K562 (cell line): ENCODE data around the gene MME. TPM values are rescaled to one million over a fixed set of nuclear protein-coding genes. Genes with fewer than 3 reads are reported as not detected.

ENCODE experiments used
- ATF1 ChIP-seq, 2 experiments: fragments of 450-650 bp in 1 of 2; IDR thresholded peaks; 2 replicates each; pipeline ENCODE4 v1.6.1; 2016; ENCODE audit warnings: missing compliant biosample characterization in 1 of 2, missing genetic modification characterization in 1 of 2
- ATF2 ChIP-seq: sonication (generic); formaldehyde crosslinking; IDR thresholded peaks from 2 replicates; pipeline ENCODE4 v1.8.1; 2022; ENCODE audit warnings: missing genetic modification reagents
- BRD9 ChIP-seq: fragments of 450-650 bp; IDR thresholded peaks from 2 replicates; pipeline ENCODE4 v1.6.1; 2018; ENCODE audit warnings: low read depth; ENCODE audit not compliant: partially characterized antibody
- CEBPG ChIP-seq, 3 experiments: fragments of 200-800 bp in 1 of 3; sonication (Bioruptor generic) in 1 of 3; sonication (generic) in 1 of 3; formaldehyde crosslinking in 1 of 3; IDR thresholded peaks in 2 of 3; conservative IDR thresholded peaks in 1 of 3; 2 replicates each; pipeline versions ENCODE4 v1.6.1 to v1.8.0; 2016 to 2022; ENCODE audit warnings: missing compliant biosample characterization in 2 of 3, missing genetic modification characterization in 2 of 3, mild to moderate bottlenecking in 1 of 3, missing genetic modification reagents in 1 of 3
- CLOCK ChIP-seq: fragments of 250-450 bp; sonication (Bioruptor Pico); IDR thresholded peaks from 2 replicates; pipeline ENCODE4 v1.4.0; 2020; ENCODE audit warnings: mild to moderate bottlenecking, moderate library complexity, borderline replicate concordance
- FOXA1 ChIP-seq: fragments of 450-650 bp; IDR thresholded peaks from 2 replicates; pipeline ENCODE4 v1.6.1; 2016; ENCODE audit warnings: mild to moderate bottlenecking, borderline replicate concordance
- HOXB6 ChIP-seq: fragments of 250-450 bp; sonication (Bioruptor Pico); IDR thresholded peaks from 2 replicates; pipeline ENCODE4 v1.5.1; 2022; ENCODE audit warnings: mild to moderate bottlenecking, borderline replicate concordance
- MAX ChIP-seq: sonication (generic); formaldehyde crosslinking; IDR thresholded peaks from 2 replicates; pipeline ENCODE4 v1.9.0; 2022; ENCODE audit warnings: mild to moderate bottlenecking, missing genetic modification reagents
- NFATC3 ChIP-seq: fragments of 450-650 bp; IDR thresholded peaks from 2 replicates; pipeline ENCODE4 v1.6.1; 2017; ENCODE audit warnings: mild to moderate bottlenecking
- RREB1 ChIP-seq: fragments of 250-450 bp; sonication (Bioruptor Pico); IDR thresholded peaks from 2 replicates; pipeline ENCODE4 v1.4.0; 2020
- SFPQ ChIP-seq: fragments of 200-400 bp; formaldehyde crosslinking; IDR thresholded peaks from 2 replicates; pipeline ENCODE4 v1.6.1; 2017; ENCODE audit warnings: mild to moderate bottlenecking, low read depth, low read length, moderate library complexity
- SP2 ChIP-seq: IDR thresholded peaks from 2 replicates; pipeline ENCODE4 v1.6.1; 2011; ENCODE audit warnings: mild to moderate bottlenecking, low read depth, low read length, moderate library complexity; ENCODE audit not compliant: poor library complexity, severe bottlenecking; ENCODE audit errors: extremely low read depth
- ZEB2 ChIP-seq: fragments of 450-650 bp; IDR thresholded peaks from 2 replicates; pipeline ENCODE4 v1.6.1; 2016
- ZNF134 ChIP-seq: fragments of 250-450 bp; sonication (Bioruptor Pico); conservative IDR thresholded peaks from 2 replicates; pipeline ENCODE4 v1.4.0; 2020
- ZNF24 ChIP-seq: fragments of 450-650 bp; IDR thresholded peaks from 2 replicates; pipeline ENCODE4 v1.6.1; 2016
- ZZZ3 ChIP-seq: fragments of 450-650 bp; IDR thresholded peaks from 2 replicates; pipeline ENCODE4 v1.6.1; 2016; ENCODE audit warnings: antibody characterized with exemption, mild to moderate bottlenecking, moderate library complexity
- polyA plus RNA-seq, 8 experiments: library from polyadenylated mRNA; depleted of rRNA in 4 of 8; stranded (reverse) in 5 of 8; unstranded in 3 of 8; fragments of >200 nt; fragmentation: Nextera tagmentation in 2 of 8; fragmentation: Illumina TruSeq in 1 of 8; extraction: Ambion mirVana in 2 of 8; extraction: Trizol in 1 of 8; gene quantifications; 2 replicates each; pipeline versions ENCODE4 v1.2.1 to v1.2.3, GENCODE V29; 2011 to 2014; ENCODE audit warnings: inconsistent platforms in 1 of 8, missing spikeins in 1 of 8
- total RNA-seq, 7 experiments: library from RNA; depleted of rRNA in 6 of 7; stranded (reverse); fragments of >200 nt in 6 of 7; fragmentation: Illumina TruSeq in 2 of 7; extraction: Trizol in 2 of 7; gene quantifications; 2 replicates each; pipeline versions ENCODE4 v1.2.1 to v1.2.3, GENCODE V29; 2011 to 2021; ENCODE audit warnings: low replicate concordance in 1 of 7

The MME gene
- total and polyA plus RNA-seq, 9 of the 15 experiments (the other 6 are each of a cell fraction or from before 2014, with no cell fraction given) = 0.80 to 8.6 (median 2.5) TPM

- TF ChIP-seq FOXA1 = no peak
- no peak for TF ChIP-seq ATF1 (CRISPR knock-in tag; IDR thresholded peaks at IDR 0.05)
- no peak for TF ChIP-seq ATF1 (tag; IDR thresholded peaks at IDR 0.05)
- no peak for TF ChIP-seq SP2
- no peak for TF ChIP-seq ZNF134 (CRISPR knock-in tag)
- TF ChIP-seq ZNF24 = no peak
- TF ChIP-seq BRD9 = no peak
- no peak for TF ChIP-seq NFATC3
- TF ChIP-seq CLOCK = no peak
- TF ChIP-seq ZEB2 = no peak
- 0 out of 2 replicates have a peak, but pooled peaks have one; percentile 30 for TF ChIP-seq MAX
- TF ChIP-seq RREB1 (CRISPR knock-in tag) = no peak
- TF ChIP-seq HOXB6 = no peak
- TF ChIP-seq SFPQ = no peak
- no peak for TF ChIP-seq ATF2 (CRISPR knock-in tag)
- no peak for TF ChIP-seq CEBPG (CRISPR knock-in tag; IDR thresholded peaks at IDR 0.05)
- TF ChIP-seq CEBPG (tag; conservative IDR thresholded peaks at IDR 0.05 in 1 of 2, IDR thresholded peaks at IDR 0.05 in 1 of 2) = no peak
- TF ChIP-seq ZZZ3 = no peak
These were observed 9.2 kb upstream of the MME start (continued) for GRCh38 chr3:155070932-155071387.
